ENCODE results near the gene TOX2. TPM values are rescaled to one million over a fixed set of nuclear protein-coding genes. Genes with fewer than 3 reads are reported as not detected.

The TOX2 gene
- total RNA-seq, 1 experiment from 2014 or later = not detected

DNA sequence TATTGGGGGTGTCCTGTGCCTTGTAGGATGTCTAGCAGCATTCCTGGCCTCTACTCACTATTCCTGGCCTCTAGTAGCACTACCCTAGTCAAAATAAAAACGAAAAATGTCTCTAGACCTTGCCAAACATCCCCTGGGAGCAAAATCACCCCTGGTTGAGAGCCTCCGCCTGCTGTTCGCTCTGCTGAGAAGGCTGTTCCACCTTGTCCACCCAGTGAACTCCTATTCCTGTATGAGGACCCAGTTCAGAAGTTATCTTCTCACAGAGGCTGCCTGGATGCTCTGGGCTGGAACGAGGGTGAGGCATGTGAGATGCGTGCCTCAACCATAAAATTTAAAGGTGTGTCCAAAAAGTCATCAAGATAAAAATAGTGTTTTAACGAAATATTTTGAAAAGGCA lies 101.9 kb downstream of the TOX2 start:
- Mint-ChIP-seq H3K9me3 (ENCODE audit: low read depth, unreplicated experiment) (no peaks in the 10 kb centered on the region), H3K4me3 (ENCODE audit: low read depth, unreplicated experiment) (no peak overlapping the region), H3K36me3 (ENCODE audit: insufficient read depth, unreplicated experiment) (no peaks in the 10 kb centered on the region), H3K4me1 (ENCODE audit: low read depth, unreplicated experiment) (peaks cover 23% of the 10 kb centered on the region), H3K27ac (ENCODE audit: unreplicated experiment) (no peak overlapping the region), H3K27me3 (ENCODE audit: unreplicated experiment) (peaks cover 74% of the 10 kb centered on the region)
- intact Hi-C loops (cut with micrococcal nuclease; ENCODE audit: unreplicated experiment) = no loop called here
- CTCF ChIA-PET = no interaction called here
- no TSS peak for BruUV-seq (replicated peaks)
- TF ChIP-seq, protein P1, sequence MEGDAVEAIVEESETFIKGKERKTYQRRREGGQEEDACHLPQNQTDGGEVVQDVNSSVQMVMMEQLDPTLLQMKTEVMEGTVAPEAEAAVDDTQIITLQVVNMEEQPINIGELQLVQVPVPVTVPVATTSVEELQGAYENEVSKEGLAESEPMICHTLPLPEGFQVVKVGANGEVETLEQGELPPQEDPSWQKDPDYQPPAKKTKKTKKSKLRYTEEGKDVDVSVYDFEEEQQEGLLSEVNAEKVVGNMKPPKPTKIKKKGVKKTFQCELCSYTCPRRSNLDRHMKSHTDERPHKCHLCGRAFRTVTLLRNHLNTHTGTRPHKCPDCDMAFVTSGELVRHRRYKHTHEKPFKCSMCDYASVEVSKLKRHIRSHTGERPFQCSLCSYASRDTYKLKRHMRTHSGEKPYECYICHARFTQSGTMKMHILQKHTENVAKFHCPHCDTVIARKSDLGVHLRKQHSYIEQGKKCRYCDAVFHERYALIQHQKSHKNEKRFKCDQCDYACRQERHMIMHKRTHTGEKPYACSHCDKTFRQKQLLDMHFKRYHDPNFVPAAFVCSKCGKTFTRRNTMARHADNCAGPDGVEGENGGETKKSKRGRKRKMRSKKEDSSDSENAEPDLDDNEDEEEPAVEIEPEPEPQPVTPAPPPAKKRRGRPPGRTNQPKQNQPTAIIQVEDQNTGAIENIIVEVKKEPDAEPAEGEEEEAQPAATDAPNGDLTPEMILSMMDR (IDR thresholded peaks at IDR 0.05; ENCODE audit: unreplicated experiment) = no peak
- DNase-seq = no peak

DNA sequence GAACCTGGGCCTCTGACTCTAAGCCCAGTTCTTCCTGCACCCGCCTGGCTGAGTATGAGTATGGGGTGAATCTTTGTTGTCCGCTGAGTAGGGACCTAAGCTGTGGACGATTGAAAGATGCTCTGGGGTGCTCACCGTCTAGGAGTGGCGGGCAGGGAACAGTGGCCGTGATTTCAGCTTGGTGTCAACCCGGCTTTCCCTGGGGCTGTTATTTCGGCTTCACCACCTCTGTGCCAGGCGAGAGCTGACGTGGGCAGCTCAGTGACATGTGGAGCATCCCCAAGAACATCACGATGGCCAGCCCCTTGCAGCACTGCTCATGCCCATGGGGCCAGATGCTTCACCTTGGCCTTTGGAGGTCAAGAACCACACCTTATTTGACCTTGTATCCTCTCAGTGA lies 102.6 kb downstream of the TOX2 start:
- TF ChIP-seq, protein P1 (IDR thresholded peaks at IDR 0.05; ENCODE audit: unreplicated experiment) = no peak
- Mint-ChIP-seq H3K27ac (ENCODE audit: unreplicated experiment) (no peak overlapping the region), H3K4me1 (ENCODE audit: low read depth, unreplicated experiment) (peaks cover 23% of the 10 kb centered on the region), H3K36me3 (ENCODE audit: insufficient read depth, unreplicated experiment) (no peaks in the 10 kb centered on the region), H3K4me3 (ENCODE audit: low read depth, unreplicated experiment) (no peak overlapping the region), H3K9me3 (ENCODE audit: low read depth, unreplicated experiment) (no peaks in the 10 kb centered on the region), H3K27me3 (ENCODE audit: unreplicated experiment) (peaks cover 74% of the 10 kb centered on the region)
- intact Hi-C loops (cut with micrococcal nuclease; ENCODE audit: unreplicated experiment) = no loop called here
- CTCF ChIA-PET = no interaction called here
- no peak for DNase-seq
- BruUV-seq (replicated peaks) = no TSS peak

DNA sequence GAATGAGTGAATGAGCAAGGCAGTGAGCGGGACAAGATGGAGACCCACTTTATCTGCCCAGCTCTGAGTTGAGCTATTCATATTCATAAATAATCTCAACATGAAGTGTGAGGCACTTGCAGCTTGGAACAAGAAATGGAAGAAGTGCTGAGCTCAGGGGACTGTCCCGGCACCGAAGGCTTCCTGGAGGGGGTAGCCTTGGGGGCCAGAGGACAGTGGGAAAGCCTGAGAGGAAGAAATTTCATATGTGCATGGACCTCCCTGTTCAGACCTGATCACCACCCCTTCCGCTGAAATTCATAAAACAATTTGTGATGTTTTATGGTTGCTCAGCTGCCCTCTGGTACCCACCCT lies 103.2 kb downstream of the TOX2 start:
- no peak for DNase-seq
- H3K4me1 Mint-ChIP-seq (ENCODE audit: low read depth, unreplicated experiment) = peaks cover 23% of the 10 kb centered on the region
- H3K36me3 Mint-ChIP-seq (ENCODE audit: insufficient read depth, unreplicated experiment) = no peaks in the 10 kb centered on the region
- no TSS peak for BruUV-seq (replicated peaks)
- CTCF ChIA-PET = interaction anchor here (0.5 to 1.4 kb wide), 4 partner anchors 17 to 1441 kb away, joined by 3 to 4 read pairs (median 3); no protein-coding TSS in a partner anchor
- H3K4me3 Mint-ChIP-seq (ENCODE audit: low read depth, unreplicated experiment) = peak overlapping the region; percentile 46
- no peak overlapping the region for H3K27ac Mint-ChIP-seq (ENCODE audit: unreplicated experiment)
- H3K27me3 Mint-ChIP-seq (ENCODE audit: unreplicated experiment) = peaks cover 74% of the 10 kb centered on the region
- TF ChIP-seq, protein P1 (IDR thresholded peaks at IDR 0.05; ENCODE audit: unreplicated experiment) = no peak
- H3K9me3 Mint-ChIP-seq (ENCODE audit: low read depth, unreplicated experiment) = no peaks in the 10 kb centered on the region
- intact Hi-C loops (cut with micrococcal nuclease; ENCODE audit: unreplicated experiment) = no loop called here

DNA sequence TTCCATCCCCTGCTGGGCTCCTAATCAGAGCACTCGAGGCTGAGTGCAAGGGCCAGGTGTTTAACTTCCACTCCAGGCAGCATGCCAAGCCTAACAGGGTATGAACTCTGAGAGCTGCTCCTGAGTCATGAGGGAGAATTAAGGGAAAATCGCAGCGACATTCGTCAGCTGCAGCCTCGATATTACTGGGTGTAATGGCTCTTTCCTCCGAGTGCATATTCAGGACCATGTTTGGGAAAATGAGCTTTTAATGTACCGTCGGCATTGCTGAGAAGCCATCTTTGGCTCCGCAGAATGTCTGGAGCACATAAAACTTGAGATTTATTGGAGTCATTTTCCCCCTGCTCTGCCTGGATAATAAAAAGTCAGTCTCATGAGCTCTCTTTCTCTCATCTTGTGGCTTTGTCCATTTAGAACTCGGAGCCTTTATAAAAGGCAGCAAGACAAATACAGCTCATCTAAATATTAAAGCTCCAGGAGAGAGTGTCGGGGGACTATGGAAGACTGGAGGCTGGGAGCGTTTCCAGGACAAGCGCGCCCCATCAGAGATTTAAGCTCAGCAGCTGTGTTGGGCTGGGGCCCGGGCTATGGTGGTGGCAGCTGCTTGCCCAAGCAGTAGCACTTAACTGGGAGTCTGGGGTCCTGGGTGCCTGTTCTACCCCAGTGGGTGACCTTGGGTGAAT lies 103.7 kb downstream of the TOX2 start:
- no peak overlapping the region for H3K27ac Mint-ChIP-seq (ENCODE audit: unreplicated experiment)
- peak; percentile 85 for DNase-seq
- H3K36me3 Mint-ChIP-seq (ENCODE audit: insufficient read depth, unreplicated experiment) = no peaks in the 10 kb centered on the region
- H3K9me3 Mint-ChIP-seq (ENCODE audit: low read depth, unreplicated experiment) = no peaks in the 10 kb centered on the region
- H3K27me3 Mint-ChIP-seq (ENCODE audit: unreplicated experiment) = peaks cover 78% of the 10 kb centered on the region
- intact Hi-C loops (cut with micrococcal nuclease; ENCODE audit: unreplicated experiment) = no loop called here
- BruUV-seq (replicated peaks) = no TSS peak
- CTCF ChIA-PET = interaction anchor here (0.5 to 1.4 kb wide), 5 partner anchors 16 to 1441 kb away, joined by 3 to 4 read pairs (median 3); no protein-coding TSS in a partner anchor
- peaks cover 23% of the 10 kb centered on the region for H3K4me1 Mint-ChIP-seq (ENCODE audit: low read depth, unreplicated experiment)
- peak overlapping the region; percentile 46 for H3K4me3 Mint-ChIP-seq (ENCODE audit: low read depth, unreplicated experiment)
- TF ChIP-seq, protein P1 (IDR thresholded peaks at IDR 0.05; ENCODE audit: unreplicated experiment) = no peak
